GM23338 (cell line): Measurements from ENCODE around the gene OCA2.

Source experiments
- EZH2phosphoT487 ChIP-seq: fragments of 200-600 bp; sonication (generic); IDR thresholded peaks from one replicate; pipeline ENCODE4 v1.8.1; 2018; ENCODE audit warnings: antibody characterized with exemption; ENCODE audit not compliant: unreplicated experiment
- TF ChIP-seq, protein P1 (sequence below): IDR thresholded peaks from one replicate; pipeline ENCODE4 v1.6.1; 2018; ENCODE audit warnings: antibody characterized with exemption; ENCODE audit not compliant: unreplicated experiment
- TF ChIP-seq, protein P2 (sequence below), 2 experiments: fragments of 200-600 bp in 1 of 2; sonication (generic) in 1 of 2; conservative IDR thresholded peaks; 2 replicates each; pipeline versions ENCODE4 v1.5.1 to v1.6.1; 2016 to 2017; ENCODE audit warnings: antibody characterized with exemption in 2 of 2, low read depth in 2 of 2, mild to moderate bottlenecking in 2 of 2, moderate library complexity in 1 of 2

DNA sequence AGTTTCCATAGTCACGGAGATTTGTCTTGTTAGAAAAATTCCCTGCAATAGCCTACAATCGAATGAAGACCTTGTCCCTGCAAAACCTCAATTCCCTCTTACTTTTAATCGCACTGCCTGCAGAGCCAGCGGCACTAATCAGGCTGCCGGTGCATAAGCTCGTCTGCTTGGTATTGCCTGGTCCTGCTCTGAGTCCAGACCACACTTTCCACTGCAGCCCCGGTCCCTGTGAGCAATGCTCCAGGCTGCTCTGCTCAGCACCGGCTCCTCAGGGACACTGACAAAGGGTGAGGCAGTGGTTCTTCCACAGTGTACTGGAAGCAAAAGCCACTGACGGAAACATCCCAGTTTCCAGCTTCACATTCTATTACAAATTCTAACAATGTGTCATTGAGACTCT lies 164.3 kb downstream of the OCA2 start:
- TF ChIP-seq, protein P1, sequence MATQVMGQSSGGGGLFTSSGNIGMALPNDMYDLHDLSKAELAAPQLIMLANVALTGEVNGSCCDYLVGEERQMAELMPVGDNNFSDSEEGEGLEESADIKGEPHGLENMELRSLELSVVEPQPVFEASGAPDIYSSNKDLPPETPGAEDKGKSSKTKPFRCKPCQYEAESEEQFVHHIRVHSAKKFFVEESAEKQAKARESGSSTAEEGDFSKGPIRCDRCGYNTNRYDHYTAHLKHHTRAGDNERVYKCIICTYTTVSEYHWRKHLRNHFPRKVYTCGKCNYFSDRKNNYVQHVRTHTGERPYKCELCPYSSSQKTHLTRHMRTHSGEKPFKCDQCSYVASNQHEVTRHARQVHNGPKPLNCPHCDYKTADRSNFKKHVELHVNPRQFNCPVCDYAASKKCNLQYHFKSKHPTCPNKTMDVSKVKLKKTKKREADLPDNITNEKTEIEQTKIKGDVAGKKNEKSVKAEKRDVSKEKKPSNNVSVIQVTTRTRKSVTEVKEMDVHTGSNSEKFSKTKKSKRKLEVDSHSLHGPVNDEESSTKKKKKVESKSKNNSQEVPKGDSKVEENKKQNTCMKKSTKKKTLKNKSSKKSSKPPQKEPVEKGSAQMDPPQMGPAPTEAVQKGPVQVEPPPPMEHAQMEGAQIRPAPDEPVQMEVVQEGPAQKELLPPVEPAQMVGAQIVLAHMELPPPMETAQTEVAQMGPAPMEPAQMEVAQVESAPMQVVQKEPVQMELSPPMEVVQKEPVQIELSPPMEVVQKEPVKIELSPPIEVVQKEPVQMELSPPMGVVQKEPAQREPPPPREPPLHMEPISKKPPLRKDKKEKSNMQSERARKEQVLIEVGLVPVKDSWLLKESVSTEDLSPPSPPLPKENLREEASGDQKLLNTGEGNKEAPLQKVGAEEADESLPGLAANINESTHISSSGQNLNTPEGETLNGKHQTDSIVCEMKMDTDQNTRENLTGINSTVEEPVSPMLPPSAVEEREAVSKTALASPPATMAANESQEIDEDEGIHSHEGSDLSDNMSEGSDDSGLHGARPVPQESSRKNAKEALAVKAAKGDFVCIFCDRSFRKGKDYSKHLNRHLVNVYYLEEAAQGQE: no peak
- TF ChIP-seq, protein P2, sequence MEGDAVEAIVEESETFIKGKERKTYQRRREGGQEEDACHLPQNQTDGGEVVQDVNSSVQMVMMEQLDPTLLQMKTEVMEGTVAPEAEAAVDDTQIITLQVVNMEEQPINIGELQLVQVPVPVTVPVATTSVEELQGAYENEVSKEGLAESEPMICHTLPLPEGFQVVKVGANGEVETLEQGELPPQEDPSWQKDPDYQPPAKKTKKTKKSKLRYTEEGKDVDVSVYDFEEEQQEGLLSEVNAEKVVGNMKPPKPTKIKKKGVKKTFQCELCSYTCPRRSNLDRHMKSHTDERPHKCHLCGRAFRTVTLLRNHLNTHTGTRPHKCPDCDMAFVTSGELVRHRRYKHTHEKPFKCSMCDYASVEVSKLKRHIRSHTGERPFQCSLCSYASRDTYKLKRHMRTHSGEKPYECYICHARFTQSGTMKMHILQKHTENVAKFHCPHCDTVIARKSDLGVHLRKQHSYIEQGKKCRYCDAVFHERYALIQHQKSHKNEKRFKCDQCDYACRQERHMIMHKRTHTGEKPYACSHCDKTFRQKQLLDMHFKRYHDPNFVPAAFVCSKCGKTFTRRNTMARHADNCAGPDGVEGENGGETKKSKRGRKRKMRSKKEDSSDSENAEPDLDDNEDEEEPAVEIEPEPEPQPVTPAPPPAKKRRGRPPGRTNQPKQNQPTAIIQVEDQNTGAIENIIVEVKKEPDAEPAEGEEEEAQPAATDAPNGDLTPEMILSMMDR (conservative IDR thresholded peaks at IDR 0.05; ENCODE audit: low read depth in 2 of 2): no peak
- TF ChIP-seq EZH2phosphoT487: no peak
